ENCODE measurements around the gene CSMD2. TPM values are rescaled to one million over a fixed set of nuclear protein-coding genes. Genes with fewer than 3 reads are reported as not detected.

CSMD2 gene
- total and polyA plus RNA-seq, 12 donors = 0.35 to 5.1 (median 1.5) TPM

- H3K4me3 ChIP-seq = no peak overlapping the region
- H3K9me3 ChIP-seq (replicated peaks in 1 of 3) = no peaks in the 10 kb centered on the region
- H3K27me3 ChIP-seq = no peaks in the 10 kb centered on the region
- TF ChIP-seq CTCF (IDR thresholded peaks at IDR 0.05) (no peak), POLR2A (IDR thresholded peaks at IDR 0.05) (no peak)
- intact Hi-C loops (cut with DNase I) = no loop called here
- WGBS, 4 donors = 89 to 97% (median 92%) methylated on average over 3 of the region's 3 CpGs
- no peaks in the 10 kb centered on the region for H3K36me3 ChIP-seq (replicated peaks in 1 of 2)
- no peak for DNase-seq
- peaks cover 4 to 13% of the 10 kb centered on the region in 2 donors for H3K4me1 ChIP-seq (replicated peaks in 1 of 2)
- no peak overlapping the region for H3K27ac ChIP-seq
Measured at GRCh38 chr1:33975961-33976360, 189.1 kb downstream of the CSMD2 start.

DNA sequence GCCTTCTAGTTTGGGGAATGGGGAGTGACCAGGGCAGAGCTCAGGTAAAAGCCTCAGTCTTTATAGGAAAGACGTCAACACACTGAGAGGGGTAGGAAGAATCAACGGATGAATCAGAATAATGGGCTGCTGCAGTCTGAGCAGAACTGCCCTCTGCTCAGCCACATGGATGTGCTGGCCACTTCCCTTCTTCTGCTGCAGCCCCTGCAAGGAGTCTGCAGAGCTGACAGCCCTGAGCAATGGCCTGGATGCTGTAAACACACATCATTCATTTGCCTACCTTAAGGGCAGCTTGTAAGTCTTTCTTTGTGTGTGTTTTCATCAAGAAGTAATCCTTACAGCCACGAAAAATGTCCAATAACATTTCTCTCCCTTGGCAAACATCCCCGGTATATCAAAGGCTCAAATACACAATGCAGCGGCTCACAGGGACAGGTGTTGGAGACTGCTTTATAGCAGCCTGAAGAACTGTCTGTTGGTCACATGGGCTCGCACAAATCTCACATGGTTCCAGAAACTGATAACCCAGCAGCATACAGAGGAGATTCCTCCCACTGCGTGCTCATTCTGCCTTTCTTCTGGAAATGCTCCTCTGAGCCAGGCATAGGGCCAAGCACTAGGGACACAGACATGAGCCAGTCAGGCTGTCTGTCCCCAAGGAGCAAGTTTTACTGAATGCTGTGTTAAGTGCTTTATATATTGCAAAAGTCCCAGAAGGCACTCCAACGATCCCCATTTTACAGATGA is 191.1 kb downstream of the CSMD2 start:
- H3K27me3 ChIP-seq = no peaks in the 10 kb centered on the region
- peak in 6 of 7 donors; percentile 23 to 59 (median 34) for DNase-seq
- H3K9me3 ChIP-seq (replicated peaks in 1 of 3) = no peaks in the 10 kb centered on the region
- TF ChIP-seq CTCF (IDR thresholded peaks at IDR 0.05) (no peak), POLR2A (IDR thresholded peaks at IDR 0.05) (no peak)
- 69 to 79% (median 74%) methylated on average over 7 to 8 of the region's 8 CpGs for WGBS, 4 donors
- no peak overlapping the region for H3K27ac ChIP-seq
- intact Hi-C loops (cut with DNase I) = no loop called here
- H3K4me1 ChIP-seq (replicated peaks in 1 of 2) = peaks cover 4 to 13% of the 10 kb centered on the region in 2 donors
- no peaks in the 10 kb centered on the region for H3K36me3 ChIP-seq (replicated peaks in 1 of 2)
- H3K4me3 ChIP-seq = no peak overlapping the region

- Histone ChIP-seq H3K36me3 (replicated peaks in 1 of 2) (no peaks in the 10 kb centered on the region), H3K27me3 (no peaks in the 10 kb centered on the region), H3K4me1 (replicated peaks in 1 of 2) (peaks cover 4 to 13% of the 10 kb centered on the region in 2 donors), H3K9me3 (replicated peaks in 1 of 3) (no peaks in the 10 kb centered on the region), H3K4me3 (no peak overlapping the region), H3K27ac (no peak overlapping the region)
- peak; percentile 63 to 87 (median 82) for DNase-seq
- intact Hi-C loops (cut with DNase I) = no loop called here
- TF ChIP-seq CTCF (IDR thresholded peaks at IDR 0.05) (no peak), POLR2A (IDR thresholded peaks at IDR 0.05) (no peak)
- WGBS, 4 donors = 59 to 71% (median 63%) methylated on average over 8 to 10 of the region's 10 CpGs
Measured at GRCh38 chr1:33972676-33973395, 192.2 kb downstream of the CSMD2 start.

DNA sequence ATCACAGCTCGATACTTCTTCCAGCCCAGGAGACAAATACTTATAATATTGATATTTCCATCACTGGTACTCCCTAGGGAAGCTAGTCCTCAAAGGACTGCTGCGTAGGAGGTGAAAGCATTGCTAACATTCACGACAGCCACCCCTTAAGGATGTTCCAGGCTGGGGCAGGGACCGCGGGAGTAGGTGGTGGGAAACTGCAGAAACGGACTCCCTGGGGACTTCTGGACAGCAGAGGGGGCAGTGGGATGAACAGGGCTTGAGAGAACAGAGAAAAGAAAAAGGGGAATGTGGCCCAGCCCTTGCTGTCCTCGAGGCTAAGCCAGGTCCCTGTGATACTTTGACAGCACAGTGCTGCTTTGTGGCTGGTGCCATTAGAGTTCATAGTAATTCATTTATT is 193.1 kb downstream of the CSMD2 start:
- intact Hi-C loops (cut with DNase I) = no loop called here
- no peaks in the 10 kb centered on the region for H3K27me3 ChIP-seq

More for the DNA sequence above, 193.1 kb downstream of the CSMD2 start:
- Histone ChIP-seq H3K27ac (no peak overlapping the region), H3K36me3 (replicated peaks in 1 of 2) (no peaks in the 10 kb centered on the region), H3K4me3 (no peak overlapping the region), H3K4me1 (replicated peaks in 1 of 2) (peaks cover 4 to 13% of the 10 kb centered on the region in 2 donors), H3K9me3 (replicated peaks in 1 of 3) (no peaks in the 10 kb centered on the region)
- TF ChIP-seq CTCF (IDR thresholded peaks at IDR 0.05) = no peak
- TF ChIP-seq POLR2A (IDR thresholded peaks at IDR 0.05) = no peak
- DNase-seq = no peak
- 78 to 81% (median 79%) methylated on average over 7 of the region's 7 CpGs for WGBS, 4 donors
